GM23248 (cell line): ENCODE data around the gene RPP25. TPM values are rescaled to one million over a fixed set of nuclear protein-coding genes. Genes with fewer than 3 reads are reported as not detected.
A peak's percentile ranks its signal among the peaks of the same experiment; 100 is the strongest.

Experiments used
- DNase-seq: peaks from one replicate; pipeline ENCODE4 v3.0.0-alpha.2; 2015
- H2AFZ ChIP-seq: fragments of 200-600 bp; sonication (generic); 2 replicates; pipeline ENCODE4 v1.6.1; 2016; ENCODE audit warnings: antibody characterized with exemption
- H3F3A ChIP-seq: fragments of 200-600 bp; sonication (generic); 2 replicates; pipeline ENCODE4 v1.6.1; 2016; ENCODE audit warnings: mild to moderate bottlenecking, antibody characterized with exemption, mixed run types; ENCODE audit not compliant: insufficient read depth
- H3K27ac ChIP-seq: fragments of 200-600 bp; sonication (generic); 2 replicates; pipeline ENCODE4 v1.5.1; 2016; ENCODE audit warnings: mild to moderate bottlenecking
- H3K27me3 ChIP-seq: fragments of 200-600 bp; sonication (generic); replicated peaks from 2 replicates; pipeline ENCODE4 v1.6.1; 2016; ENCODE audit warnings: mild to moderate bottlenecking; ENCODE audit not compliant: insufficient read depth
- H3K36me3 ChIP-seq: fragments of 200-600 bp; sonication (generic); 2 replicates; pipeline ENCODE4 v1.6.1; 2016; ENCODE audit warnings: low read depth, mild to moderate bottlenecking
- H3K4me1 ChIP-seq: fragments of 200-600 bp; sonication (generic); 2 replicates; pipeline ENCODE4 v1.6.1; 2016; ENCODE audit warnings: mild to moderate bottlenecking; ENCODE audit not compliant: insufficient read depth
- H3K4me2 ChIP-seq: fragments of 200-600 bp; sonication (generic); one replicate; pipeline ENCODE4 v1.6.1; 2016; ENCODE audit warnings: mild to moderate bottlenecking; ENCODE audit not compliant: unreplicated experiment
- H3K4me3 ChIP-seq: fragments of 200-600 bp; sonication (generic); 2 replicates; pipeline ENCODE4 v1.5.1; 2016; ENCODE audit warnings: mild to moderate bottlenecking
- H3K79me2 ChIP-seq: fragments of 200-600 bp; sonication (generic); 2 replicates; pipeline ENCODE4 v1.6.1; 2016; ENCODE audit warnings: mild to moderate bottlenecking; ENCODE audit not compliant: insufficient read depth
- H3K9ac ChIP-seq: fragments of 200-600 bp; sonication (generic); 2 replicates; pipeline ENCODE4 v1.6.1; 2016; ENCODE audit warnings: mild to moderate bottlenecking
- H3K9me2 ChIP-seq: fragments of 200-600 bp; sonication (generic); 2 replicates; pipeline ENCODE4 v1.6.1; 2016; ENCODE audit warnings: mixed run types, mild to moderate bottlenecking, moderate library complexity; ENCODE audit not compliant: insufficient read depth
- H3K9me3 ChIP-seq: fragments of 200-600 bp; sonication (generic); one replicate; pipeline ENCODE4 v1.6.1; 2017; ENCODE audit warnings: low read depth
- H4K20me1 ChIP-seq: fragments of 200-600 bp; sonication (generic); 2 replicates; pipeline ENCODE4 v1.6.0; 2016; ENCODE audit not compliant: insufficient read depth
- EZH2 ChIP-seq: fragments of 200-600 bp; sonication (generic); IDR thresholded peaks from 2 replicates; pipeline ENCODE4 v1.6.1; 2018; ENCODE audit warnings: antibody characterized with exemption, mild to moderate bottlenecking; ENCODE audit not compliant: insufficient read depth, poor library complexity, severe bottlenecking
- EZH2phosphoT487 ChIP-seq: fragments of 200-600 bp; sonication (generic); IDR thresholded peaks from 2 replicates; pipeline ENCODE4 v1.6.1; 2018; ENCODE audit warnings: antibody characterized with exemption, moderate library complexity, mild to moderate bottlenecking, low read depth; ENCODE audit not compliant: insufficient read depth
- WGBS, 2 experiments: methylation state at CpG; one replicate each; pipeline ENCODE4 v1.1.6; 2015 to 2017; ENCODE audit warnings: low lambda C conversion rate in 2 of 2, low coverage in 1 of 2; ENCODE audit errors: missing lambda C conversion rate in 2 of 2; 5-methylcytosine and 5-hydroxymethylcytosine counted together
- in situ Hi-C: fragments of 300-500 bp; cut with MboI; formaldehyde crosslinking; loops from 2 replicates; pipeline ENCODE4 v1.15.0; 2020
- polyA plus RNA-seq: library from polyadenylated mRNA; unstranded; fragments of >200 nt; fragmentation: Nextera tagmentation; extraction: Ambion mirVana; gene quantifications from 2 replicates; pipeline ENCODE4 v1.2.1, GENCODE V29; 2016
- total RNA-seq: library from RNA; depleted of rRNA; stranded (reverse); fragments of >200 nt; shearing (Covaris generic); gene quantifications from 2 replicates; pipeline ENCODE4 v1.2.3, GENCODE V29; 2014

Gene RPP25
- total and polyA plus RNA-seq, 2 experiments from 2014 or later, result 3.4 to 4.5 TPM

DNA sequence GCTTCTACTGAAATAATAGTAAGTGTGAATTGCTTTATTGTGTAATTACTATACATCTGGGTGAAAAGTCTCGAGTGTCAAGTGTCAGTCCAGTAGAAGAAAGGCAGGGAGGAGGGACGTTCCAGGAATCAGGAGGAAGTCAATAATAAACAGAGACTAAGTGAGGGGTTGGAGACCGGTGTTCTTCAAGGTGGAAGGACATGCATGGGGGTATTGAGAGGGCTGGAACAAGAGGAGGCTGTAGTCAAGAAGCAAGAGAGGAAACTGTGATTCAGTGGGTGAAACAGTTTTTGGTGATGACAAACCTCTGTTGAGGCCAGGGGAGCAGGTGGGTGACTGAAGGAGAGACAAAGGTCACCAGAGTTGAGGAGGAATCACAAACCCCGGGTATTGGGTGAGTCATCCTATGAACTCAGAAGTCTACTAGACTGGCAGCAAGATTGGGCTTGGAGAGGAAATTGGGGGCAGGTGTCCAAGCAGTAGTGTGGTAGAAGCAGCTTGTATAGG lies 27.2 kb upstream of the RPP25 start:
- no peak overlapping the region for H3K27ac ChIP-seq
- H3K4me3 ChIP-seq, result no peak overlapping the region
- H3K27me3 ChIP-seq, result no peaks in the 10 kb centered on the region
- H3K9ac ChIP-seq, result no peak overlapping the region
- no peaks in the 10 kb centered on the region for H3K9me2 ChIP-seq
- peak; percentile 38 for DNase-seq
- 46 to 48% methylated on average over 4 of the region's 4 CpGs for WGBS, 2 experiments
- H3K36me3 ChIP-seq, result no peaks in the 10 kb centered on the region
- H4K20me1 ChIP-seq, result no peaks in the 10 kb centered on the region
- TF ChIP-seq EZH2, result no peak
- no peak overlapping the region for H2AFZ ChIP-seq
- H3K4me2 ChIP-seq, result no peak overlapping the region
- H3K9me3 ChIP-seq, result no peaks in the 10 kb centered on the region
- in situ Hi-C loops, result no loop called here
- H3K79me2 ChIP-seq, result no peaks in the 10 kb centered on the region
- no peaks in the 10 kb centered on the region for H3K4me1 ChIP-seq
- no peaks in the 10 kb centered on the region for H3F3A ChIP-seq

DNA sequence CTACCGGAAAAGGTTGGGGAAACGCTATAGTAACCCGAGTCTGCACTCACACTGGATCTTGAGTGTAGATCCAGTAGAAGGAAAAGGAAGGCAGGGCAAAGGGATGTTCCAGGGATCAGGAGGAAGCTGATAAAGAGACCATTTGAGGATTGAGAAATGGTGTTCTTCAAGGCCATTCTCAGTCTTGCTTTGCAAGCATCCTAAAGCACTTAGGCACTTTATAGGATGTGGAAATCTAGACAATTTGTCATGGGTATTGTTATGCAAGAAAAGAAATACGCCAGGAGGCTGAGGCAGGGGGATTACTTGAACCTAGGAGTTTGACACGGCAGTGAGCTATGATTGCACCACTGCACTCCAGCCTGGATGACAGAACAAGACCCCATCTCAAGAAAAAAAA lies 25.6 kb upstream of the RPP25 start:
- WGBS, 2 experiments, result 74 to 84% methylated on average over 5 of the region's 5 CpGs
- Histone ChIP-seq H3K9me3 (no peaks in the 10 kb centered on the region), H3K36me3 (no peaks in the 10 kb centered on the region), H3K9ac (no peak overlapping the region), H3K4me2 (no peak overlapping the region), H3K79me2 (no peaks in the 10 kb centered on the region), H3K4me1 (no peaks in the 10 kb centered on the region), H3K27ac (no peak overlapping the region), H3K9me2 (no peaks in the 10 kb centered on the region), H3K4me3 (no peak overlapping the region), H3K27me3 (no peaks in the 10 kb centered on the region), H4K20me1 (no peaks in the 10 kb centered on the region), H3F3A (peaks cover 9% of the 10 kb centered on the region), H2AFZ (no peak overlapping the region)
- no peak for DNase-seq
- no peak for TF ChIP-seq EZH2
- in situ Hi-C loops, result no loop called here

DNA sequence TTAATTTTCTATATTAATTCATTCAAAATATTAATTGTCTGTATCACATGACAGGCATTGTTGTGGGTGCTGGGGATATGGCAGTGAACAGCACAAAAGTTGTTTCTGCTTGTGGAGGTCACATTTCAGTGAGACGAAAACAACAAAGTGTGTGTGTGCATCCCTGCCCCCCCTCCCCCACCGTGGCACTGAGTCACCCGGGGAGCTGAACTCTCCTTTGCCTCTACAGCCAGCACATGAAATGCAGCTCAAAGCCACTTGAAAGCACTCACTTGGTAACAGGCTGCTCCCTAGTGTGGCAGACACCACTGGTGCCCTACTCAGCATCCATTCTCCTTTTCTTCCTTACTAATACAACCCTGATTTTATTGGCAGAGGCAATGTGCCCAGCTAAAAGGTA lies 21.9 kb upstream of the RPP25 start:
- H3K79me2 ChIP-seq, result no peaks in the 10 kb centered on the region
- in situ Hi-C loops, result no loop called here
- peak; percentile 66 for DNase-seq

DNA sequence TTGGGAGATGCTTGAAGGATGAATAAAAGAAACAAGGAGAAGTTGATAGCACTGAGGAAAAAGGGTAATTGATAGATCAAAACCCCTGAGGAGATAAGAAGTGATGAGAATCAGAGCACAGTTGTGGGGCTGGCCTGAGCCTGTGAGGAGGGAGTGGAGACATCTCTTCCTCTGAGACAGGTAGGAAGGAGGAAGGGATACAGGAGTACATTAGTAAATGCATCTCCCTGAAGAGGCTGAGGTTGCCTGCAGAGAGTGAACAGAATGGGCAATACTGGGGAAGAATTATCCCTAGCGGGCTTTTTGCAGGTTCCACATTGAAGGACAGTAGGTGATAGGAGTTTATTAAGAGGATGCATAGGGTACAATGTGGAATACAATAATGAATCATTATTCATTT lies 21.5 kb upstream of the RPP25 start:
- in situ Hi-C loops, result no loop called here
- Histone ChIP-seq H3K9me3 (no peaks in the 10 kb centered on the region), H3K4me1 (no peaks in the 10 kb centered on the region), H3K79me2 (no peaks in the 10 kb centered on the region), H3K36me3 (no peaks in the 10 kb centered on the region), H3K27me3 (no peaks in the 10 kb centered on the region), H3K9me2 (no peaks in the 10 kb centered on the region), H3K9ac (no peak overlapping the region), H3K4me3 (no peak overlapping the region), H3K27ac (no peak overlapping the region; the same call in 1 of the 2 replicates), H4K20me1 (no peaks in the 10 kb centered on the region), H3K4me2 (no peak overlapping the region), H3F3A (peaks cover 9% of the 10 kb centered on the region), H2AFZ (no peak overlapping the region)
- TF ChIP-seq EZH2phosphoT487, result no peak
- TF ChIP-seq EZH2, result no peak
- no peak for DNase-seq
- 89 to 100% methylated on average over 1 of the region's 1 CpG for WGBS, 2 experiments

More for the DNA sequence above, 21.9 kb upstream of the RPP25 start:
- H3K27ac ChIP-seq, result no peak overlapping the region
- no peak overlapping the region for H3K4me2 ChIP-seq
- no peak overlapping the region for H2AFZ ChIP-seq
- H3K4me3 ChIP-seq, result no peak overlapping the region
- no peaks in the 10 kb centered on the region for H3K27me3 ChIP-seq
- peaks cover 9% of the 10 kb centered on the region for H3F3A ChIP-seq
- WGBS, 2 experiments, result 19 to 24% methylated on average over 3 of the region's 3 CpGs
- no peak for TF ChIP-seq EZH2phosphoT487
- TF ChIP-seq EZH2, result no peak
- H3K9me2 ChIP-seq, result no peaks in the 10 kb centered on the region
- no peaks in the 10 kb centered on the region for H4K20me1 ChIP-seq
- no peaks in the 10 kb centered on the region for H3K9me3 ChIP-seq
- no peak overlapping the region for H3K9ac ChIP-seq
- H3K4me1 ChIP-seq, result no peaks in the 10 kb centered on the region
- H3K36me3 ChIP-seq, result no peaks in the 10 kb centered on the region

DNA sequence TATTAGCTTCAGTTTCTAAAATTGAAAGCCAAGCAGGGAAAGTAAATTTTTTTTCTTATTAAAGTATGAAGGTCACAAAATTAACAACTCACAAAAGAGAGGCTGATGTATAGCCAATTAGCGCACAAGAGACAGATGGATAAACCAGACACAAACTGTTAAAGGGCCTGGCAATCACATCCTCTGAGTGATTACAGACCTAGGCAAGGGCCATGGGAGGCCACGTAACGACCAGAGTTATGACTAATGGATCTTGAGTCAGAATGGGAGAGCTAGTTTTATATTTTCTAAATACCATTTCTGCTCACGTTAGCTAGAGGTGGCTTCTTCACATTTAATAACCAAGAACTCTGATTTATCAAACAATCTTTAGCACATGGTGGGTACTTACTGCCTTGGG lies 21.0 kb upstream of the RPP25 start:
- no peak for TF ChIP-seq EZH2phosphoT487
- TF ChIP-seq EZH2, result no peak
- DNase-seq, result peak; percentile 64
- Histone ChIP-seq H2AFZ (no peak overlapping the region), H3K9me3 (no peaks in the 10 kb centered on the region), H3K27ac (no peak overlapping the region; the same call in 1 of the 2 replicates), H3K27me3 (no peaks in the 10 kb centered on the region), H3K9ac (no peak overlapping the region), H3K9me2 (no peaks in the 10 kb centered on the region), H3K79me2 (no peaks in the 10 kb centered on the region), H3F3A (peaks cover 9% of the 10 kb centered on the region), H3K4me1 (no peaks in the 10 kb centered on the region), H3K36me3 (no peaks in the 10 kb centered on the region), H4K20me1 (no peaks in the 10 kb centered on the region), H3K4me2 (no peak overlapping the region), H3K4me3 (no peak overlapping the region)
- in situ Hi-C loops, result no loop called here
- 15 to 19% methylated on average over 4 of the region's 4 CpGs for WGBS, 2 experiments
